Peyer's patch (tissue), 4 donors: ENCODE results near the gene ZNF683. TPM values are rescaled to one million over a fixed set of nuclear protein-coding genes. Genes with fewer than 3 reads are reported as not detected.

ENCODE experiments used
- DNase-seq, 3 donors: peaks; one replicate each; pipeline ENCODE4 v3.0.0-alpha.2; 2017 to 2019
- H3K27ac ChIP-seq, 4 donors: fragments of 200-600 bp; sonication (generic); one replicate each; pipeline ENCODE4 v1.5.1; 2016 to 2019
- H3K27me3 ChIP-seq, 2 donors: fragments of 200-600 bp; sonication (generic); one replicate each; pipeline ENCODE4 v1.5.1; 2019
- H3K36me3 ChIP-seq, 3 donors: fragments of 200-600 bp; sonication (generic); one replicate each; pipeline ENCODE4 v1.5.1; 2016 to 2019
- H3K4me1 ChIP-seq, 4 donors: fragments of 200-600 bp; sonication (generic); one replicate each; pipeline ENCODE4 v1.5.1; 2016 to 2019
- H3K4me3 ChIP-seq, 4 donors: fragments of 200-600 bp; sonication (generic); 1 replicate in 3 of 4; 2 replicates in 1 of 4; pipeline ENCODE4 v1.5.1; 2016 to 2019; ENCODE audit warnings: mild to moderate bottlenecking in 1 of 4
- H3K9me3 ChIP-seq, 4 donors: fragments of 200-600 bp; sonication (generic); one replicate each; pipeline ENCODE4 v1.5.1; 2016 to 2019; ENCODE audit warnings: mild to moderate bottlenecking in 1 of 4
- POLR2A ChIP-seq, 2 donors: fragments of 450-650 bp; IDR thresholded peaks; one replicate each; pipeline ENCODE4 v1.5.1; 2017; ENCODE audit warnings: antibody characterized with exemption in 2 of 2, mild to moderate bottlenecking in 2 of 2, moderate library complexity in 2 of 2
- total RNA-seq, 4 donors: library from RNA; depleted of rRNA; stranded (reverse); fragments of >200 nt; gene quantifications; one replicate each; pipeline ENCODE4 v1.1.0, GENCODE V29; 2016
- TF ChIP-seq, protein P1 (sequence below), 6 experiments: fragments of 450-650 bp in 4 of 6; fragments of 200-600 bp in 2 of 6; sonication (generic) in 1 of 6; IDR thresholded peaks; one replicate each; pipeline ENCODE4 v1.5.1; 2017 to 2019; ENCODE audit warnings: antibody characterized with exemption in 6 of 6, mild to moderate bottlenecking in 3 of 6, moderate library complexity in 1 of 6

ZNF683 gene
- total RNA-seq, 4 donors from 2014 or later, result not detected

- H3K27ac ChIP-seq, result no peak overlapping the region
- no peak overlapping the region for H3K4me3 ChIP-seq
- peaks cover 5 to 21% (median 10%) of the 10 kb centered on the region in 4 donors for H3K4me1 ChIP-seq
- no peaks in the 10 kb centered on the region for H3K9me3 ChIP-seq
- H3K27me3 ChIP-seq, result peaks cover 0 to 15% of the 10 kb centered on the region in 2 donors
- H3K36me3 ChIP-seq, result no peaks in the 10 kb centered on the region
- TF ChIP-seq POLR2A (IDR thresholded peaks at IDR 0.05), result no peak
- TF ChIP-seq, protein P1, sequence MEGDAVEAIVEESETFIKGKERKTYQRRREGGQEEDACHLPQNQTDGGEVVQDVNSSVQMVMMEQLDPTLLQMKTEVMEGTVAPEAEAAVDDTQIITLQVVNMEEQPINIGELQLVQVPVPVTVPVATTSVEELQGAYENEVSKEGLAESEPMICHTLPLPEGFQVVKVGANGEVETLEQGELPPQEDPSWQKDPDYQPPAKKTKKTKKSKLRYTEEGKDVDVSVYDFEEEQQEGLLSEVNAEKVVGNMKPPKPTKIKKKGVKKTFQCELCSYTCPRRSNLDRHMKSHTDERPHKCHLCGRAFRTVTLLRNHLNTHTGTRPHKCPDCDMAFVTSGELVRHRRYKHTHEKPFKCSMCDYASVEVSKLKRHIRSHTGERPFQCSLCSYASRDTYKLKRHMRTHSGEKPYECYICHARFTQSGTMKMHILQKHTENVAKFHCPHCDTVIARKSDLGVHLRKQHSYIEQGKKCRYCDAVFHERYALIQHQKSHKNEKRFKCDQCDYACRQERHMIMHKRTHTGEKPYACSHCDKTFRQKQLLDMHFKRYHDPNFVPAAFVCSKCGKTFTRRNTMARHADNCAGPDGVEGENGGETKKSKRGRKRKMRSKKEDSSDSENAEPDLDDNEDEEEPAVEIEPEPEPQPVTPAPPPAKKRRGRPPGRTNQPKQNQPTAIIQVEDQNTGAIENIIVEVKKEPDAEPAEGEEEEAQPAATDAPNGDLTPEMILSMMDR (IDR thresholded peaks at IDR 0.05), result peak; percentile 84 to 96 (median 94)
- DNase-seq, result peak; percentile 87 to 95 (median 88)
Observed at GRCh38 chr1:26363549-26364448, 8.8 kb downstream of the ZNF683 start.

- no peak for DNase-seq
- no peaks in the 10 kb centered on the region for H3K36me3 ChIP-seq
- TF ChIP-seq POLR2A (IDR thresholded peaks at IDR 0.05), result no peak
- TF ChIP-seq, protein P1 (IDR thresholded peaks at IDR 0.05), result no peak
- no peaks in the 10 kb centered on the region for H3K9me3 ChIP-seq
- H3K27ac ChIP-seq, result no peak overlapping the region
- H3K27me3 ChIP-seq, result peaks cover 0 to 15% of the 10 kb centered on the region in 2 donors
- no peak overlapping the region for H3K4me3 ChIP-seq
- H3K4me1 ChIP-seq, result peaks cover 8 to 35% (median 10%) of the 10 kb centered on the region in 4 donors
Observed at GRCh38 chr1:26362331-26362730, 10.2 kb downstream of the ZNF683 start.

DNA sequence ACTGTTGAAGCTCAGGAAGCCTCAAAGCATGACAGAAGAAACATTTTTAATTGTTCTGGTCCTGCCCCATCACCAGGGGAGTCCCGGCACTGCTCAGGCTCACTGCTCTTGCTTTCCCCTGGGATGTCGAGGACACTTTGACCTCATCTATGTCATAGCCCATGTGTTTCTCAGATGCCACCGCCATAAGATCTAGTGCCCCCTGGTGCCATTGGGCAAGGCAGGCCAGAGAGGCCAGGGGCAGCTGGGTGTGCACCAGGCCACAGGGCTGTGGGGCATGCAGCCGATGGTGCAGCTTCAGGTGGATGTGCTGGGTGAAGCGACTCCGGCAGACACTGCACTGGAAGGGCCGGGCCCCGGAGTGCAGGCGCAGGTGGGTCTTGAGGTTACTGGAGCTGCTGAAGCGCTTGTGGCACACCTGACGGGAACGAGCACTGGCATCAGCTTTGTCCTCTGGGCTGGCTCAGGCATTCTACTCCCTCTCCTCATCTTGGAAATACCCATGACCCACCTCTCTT, 10.9 kb downstream of the ZNF683 start:
- no peak overlapping the region for H3K27ac ChIP-seq
- H3K27me3 ChIP-seq, result peaks cover 0 to 15% of the 10 kb centered on the region in 2 donors
- TF ChIP-seq, protein P1 (IDR thresholded peaks at IDR 0.05), result no peak
- TF ChIP-seq POLR2A (IDR thresholded peaks at IDR 0.05), result no peak
- no peak for DNase-seq
- H3K4me3 ChIP-seq, result no peak overlapping the region
- no peaks in the 10 kb centered on the region for H3K36me3 ChIP-seq
- peaks cover 9 to 37% (median 10%) of the 10 kb centered on the region in 4 donors for H3K4me1 ChIP-seq
- no peaks in the 10 kb centered on the region for H3K9me3 ChIP-seq

GRCh38 chr1:26360807-26361604, 11.5 kb downstream of the ZNF683 start:
- Histone ChIP-seq H3K4me1 (peaks cover 9 to 43% (median 12%) of the 10 kb centered on the region in 4 donors), H3K4me3 (peak overlapping the region; percentile 29 to 42 (median 40)), H3K27ac (no peak overlapping the region), H3K27me3 (peaks cover 0 to 15% of the 10 kb centered on the region in 2 donors), H3K36me3 (no peaks in the 10 kb centered on the region), H3K9me3 (no peaks in the 10 kb centered on the region)
- TF ChIP-seq POLR2A (IDR thresholded peaks at IDR 0.05), result no peak
- TF ChIP-seq, protein P1 (IDR thresholded peaks at IDR 0.05), result no peak
- DNase-seq, result no peak
